CD4-positive, CD25-positive, alpha-beta regulatory T cell (primary cell): ENCODE data around the gene UNC5B. TPM values are rescaled to one million over a fixed set of nuclear protein-coding genes. Genes with fewer than 3 reads are reported as not detected.
"Not testable (repeated sequence)": the region's sequence is repeated elsewhere in the genome, so short reads cannot be mapped to it uniquely, and the experiment has no call there.

Experiments used
- ATAC-seq, 2 donors: fragments of 150-1000 bp; cut with Tn5 transposase; one replicate each; pipeline ENCODE4 v1.10.0; 2021; ENCODE audit warnings: low read depth in 2 of 2, moderate number of reproducible peaks in 2 of 2, moderate library complexity in 1 of 2
- DNase-seq, 3 donors: peaks; one replicate each; pipeline versions ENCODE4 v3.0.0 to v3.0.0-alpha.2; 2012 to 2022; ENCODE audit warnings: mixed read lengths in 1 of 3
- H3K27ac ChIP-seq: one replicate; pipeline ENCODE4 v1.7.0; 2013; ENCODE audit warnings: mild to moderate bottlenecking, low read length; ENCODE audit not compliant: insufficient read depth, poor library complexity, severe bottlenecking
- H3K27me3 ChIP-seq: one replicate; pipeline ENCODE4 v1.7.0; 2013; ENCODE audit warnings: low read length; ENCODE audit not compliant: control insufficient read depth, insufficient read depth
- H3K36me3 ChIP-seq: one replicate; pipeline ENCODE4 v1.7.0; 2013; ENCODE audit warnings: mild to moderate bottlenecking, low read length, moderate library complexity; ENCODE audit not compliant: control insufficient read depth, insufficient read depth
- H3K4me1 ChIP-seq: 2 replicates; pipeline ENCODE4 v1.7.0; 2013; ENCODE audit warnings: mild to moderate bottlenecking, low read length; ENCODE audit not compliant: insufficient read depth, control insufficient read depth, poor library complexity, severe bottlenecking
- H3K4me3 ChIP-seq: one replicate; pipeline ENCODE4 v1.7.0; 2013; ENCODE audit warnings: low read depth, mild to moderate bottlenecking, low read length, moderate library complexity
- H3K9me3 ChIP-seq, 2 experiments: 1 replicate in 1 of 2; 2 replicates in 1 of 2; pipeline ENCODE4 v1.7.0; 2013; ENCODE audit warnings: low read length in 2 of 2, mild to moderate bottlenecking in 1 of 2, moderate library complexity in 1 of 2; ENCODE audit not compliant: control insufficient read depth in 2 of 2
- H3K27ac Mint-ChIP-seq, 3 donors: one replicate each; pipeline ENCODE4 v1.8.0; 2020 to 2022; ENCODE audit warnings: mild to moderate bottlenecking in 3 of 3, mixed read lengths in 3 of 3, moderate library complexity in 2 of 3
- H3K27me3 Mint-ChIP-seq: one replicate; pipeline ENCODE4 v1.8.0; 2022; ENCODE audit warnings: mild to moderate bottlenecking, mixed read lengths
- H3K36me3 Mint-ChIP-seq: one replicate; pipeline ENCODE4 v1.8.0; 2020; ENCODE audit warnings: mixed read lengths
- H3K4me1 Mint-ChIP-seq, 4 donors: one replicate each; pipeline ENCODE4 v1.8.0; 2020 to 2022; ENCODE audit warnings: mixed read lengths in 4 of 4, mild to moderate bottlenecking in 1 of 4
- H3K4me3 Mint-ChIP-seq, 4 donors: one replicate each; pipeline ENCODE4 v1.8.0; 2020 to 2022; ENCODE audit warnings: mild to moderate bottlenecking in 4 of 4, mixed read lengths in 4 of 4, moderate library complexity in 3 of 4
- H3K9me3 Mint-ChIP-seq, 7 donors: one replicate each; pipeline ENCODE4 v1.8.0; 2020 to 2022; ENCODE audit warnings: mixed read lengths in 7 of 7, mild to moderate bottlenecking in 3 of 7, moderate library complexity in 2 of 7
- polyA plus RNA-seq, 4 donors: library from polyadenylated mRNA; unstranded; fragments of 300-500 nt; fragmentation: Illumina TruSeq; gene quantifications; one replicate each; pipeline ENCODE4 v1.2.3, GENCODE V29; 2021
- total RNA-seq: library from RNA; stranded (reverse); gene quantifications from one replicate; pipeline ENCODE4 v1.2.3, GENCODE V29; 2022

Gene UNC5B
- total and polyA plus RNA-seq, 5 donors from 2014 or later, result 0.07 TPM; not detected in 4

- Mint-ChIP-seq H3K27ac (no peak overlapping the region), H3K36me3 (no peaks in the 10 kb centered on the region), H3K4me1 (peaks cover 0 to 2% (median 0%) of the 10 kb centered on the region in 4 donors), H3K27me3 (peaks cover 6% of the 10 kb centered on the region), H3K9me3 (no peaks in the 10 kb centered on the region), H3K4me3 (no peak overlapping the region)
- Histone ChIP-seq H3K9me3 (no peaks in the 10 kb centered on the region), H3K27me3 (no peaks in the 10 kb centered on the region), H3K4me1 (no peaks in the 10 kb centered on the region), H3K36me3 (no peaks in the 10 kb centered on the region), H3K27ac (no peak overlapping the region), H3K4me3 (no peak overlapping the region)
- DNase-seq (no peak), ATAC-seq (no peak)
Observed at GRCh38 chr10:71294856-71295255, 82.5 kb downstream of the UNC5B start.

GRCh38 chr10:71295641-71296040, 83.3 kb downstream of the UNC5B start:
- Histone ChIP-seq H3K27ac (no peak overlapping the region), H3K4me3 (no peak overlapping the region), H3K36me3 (no peaks in the 10 kb centered on the region), H3K4me1 (no peaks in the 10 kb centered on the region), H3K9me3 (no peaks in the 10 kb centered on the region), H3K27me3 (no peaks in the 10 kb centered on the region)
- no peaks in the 10 kb centered on the region for H3K36me3 Mint-ChIP-seq
- H3K27me3 Mint-ChIP-seq, result peaks cover 6% of the 10 kb centered on the region
- no peak for ATAC-seq
- H3K9me3 Mint-ChIP-seq, result no peaks in the 10 kb centered on the region
- no peak for DNase-seq
- peaks cover 0 to 2% (median 0%) of the 10 kb centered on the region in 4 donors for H3K4me1 Mint-ChIP-seq
- peak overlapping the region in 1 of 3 donors; percentile 8 for H3K27ac Mint-ChIP-seq
- no peak overlapping the region for H3K4me3 Mint-ChIP-seq

- Histone ChIP-seq H3K36me3 (no peaks in the 10 kb centered on the region), H3K27ac (no peak overlapping the region), H3K4me3 (no peak overlapping the region), H3K4me1 (no peaks in the 10 kb centered on the region), H3K9me3 (no peaks in the 10 kb centered on the region), H3K27me3 (no peaks in the 10 kb centered on the region)
- Mint-ChIP-seq H3K4me3 (no peak overlapping the region), H3K9me3 (no peaks in the 10 kb centered on the region), H3K27ac (no peak overlapping the region), H3K27me3 (peaks cover 6% of the 10 kb centered on the region), H3K4me1 (peaks cover 0 to 2% (median 0%) of the 10 kb centered on the region in 4 donors), H3K36me3 (no peaks in the 10 kb centered on the region)
- DNase-seq (no peak), ATAC-seq (no peak)
Observed at GRCh38 chr10:71296086-71296485, 83.7 kb downstream of the UNC5B start.

GRCh38 chr10:71296811-71297210, 84.4 kb downstream of the UNC5B start:
- H3K27me3 Mint-ChIP-seq, H3K36me3 ChIP-seq: not testable (repeated sequence)

GRCh38 chr10:71297343-71297742, 85.0 kb downstream of the UNC5B start:
- Mint-ChIP-seq H3K36me3 (no peaks in the 10 kb centered on the region), H3K4me1 (peaks cover 0 to 2% (median 0%) of the 10 kb centered on the region in 4 donors), H3K4me3 (no peak overlapping the region), H3K9me3 (no peaks in the 10 kb centered on the region), H3K27me3 (peaks cover 6% of the 10 kb centered on the region), H3K27ac (no peak overlapping the region)
- Histone ChIP-seq H3K9me3 (no peaks in the 10 kb centered on the region), H3K27me3 (no peaks in the 10 kb centered on the region), H3K27ac (no peak overlapping the region), H3K36me3 (no peaks in the 10 kb centered on the region), H3K4me1 (no peaks in the 10 kb centered on the region), H3K4me3 (no peak overlapping the region)
- ATAC-seq (no peak), DNase-seq (no peak)

More at GRCh38 chr10:71296811-71297210, 84.4 kb downstream of the UNC5B start:
- H3K4me3 Mint-ChIP-seq, DNase-seq, H3K4me3 ChIP-seq, H3K4me1 ChIP-seq, H3K4me1 Mint-ChIP-seq, H3K27ac Mint-ChIP-seq, ATAC-seq, H3K9me3 Mint-ChIP-seq, H3K27me3 ChIP-seq, H3K36me3 Mint-ChIP-seq, H3K27ac ChIP-seq, H3K9me3 ChIP-seq: not testable (repeated sequence)

- H3K9me3 ChIP-seq, result no peaks in the 10 kb centered on the region
- no peak overlapping the region for H3K4me3 Mint-ChIP-seq
- H3K27ac ChIP-seq, result no peak overlapping the region
- DNase-seq, result no peak
- H3K27ac Mint-ChIP-seq, result no peak overlapping the region
- peaks cover 6% of the 10 kb centered on the region for H3K27me3 Mint-ChIP-seq
- H3K4me1 Mint-ChIP-seq, result peaks cover 0 to 2% (median 0%) of the 10 kb centered on the region in 4 donors
- no peaks in the 10 kb centered on the region for H3K4me1 ChIP-seq
- no peaks in the 10 kb centered on the region for H3K36me3 ChIP-seq
- ATAC-seq, result no peak
- no peak overlapping the region for H3K4me3 ChIP-seq
- H3K27me3 ChIP-seq, result no peaks in the 10 kb centered on the region
- no peaks in the 10 kb centered on the region for H3K36me3 Mint-ChIP-seq
- H3K9me3 Mint-ChIP-seq, result no peaks in the 10 kb centered on the region
Observed at GRCh38 chr10:71299071-71299785, 86.9 kb downstream of the UNC5B start.

- Mint-ChIP-seq H3K27me3 (peaks cover 6% of the 10 kb centered on the region), H3K4me3 (no peak overlapping the region), H3K9me3 (no peaks in the 10 kb centered on the region), H3K36me3 (no peaks in the 10 kb centered on the region), H3K27ac (no peak overlapping the region), H3K4me1 (peaks cover 0 to 2% (median 0%) of the 10 kb centered on the region in 4 donors)
- H3K4me3 ChIP-seq, result no peak overlapping the region
- DNase-seq (no peak), ATAC-seq (no peak)
- H3K27ac ChIP-seq, result no peak overlapping the region
- no peaks in the 10 kb centered on the region for H3K4me1 ChIP-seq
- H3K36me3 ChIP-seq, result no peaks in the 10 kb centered on the region
- H3K27me3 ChIP-seq, result no peaks in the 10 kb centered on the region
- no peaks in the 10 kb centered on the region for H3K9me3 ChIP-seq
Observed at GRCh38 chr10:71300555-71301370, 88.4 kb downstream of the UNC5B start.
